Naive B cell (primary cell): Measurements from ENCODE around the gene OLFML2B. TPM values are rescaled to one million over a fixed set of nuclear protein-coding genes. Genes with fewer than 3 reads are reported as not detected.

Source experiments
- ATAC-seq, 2 donors: fragments of 150-1000 bp; cut with Tn5 transposase; 2 replicates each; pipeline ENCODE4 v1.10.0; 2021; ENCODE audit warnings: low read depth in 2 of 2, mild to moderate bottlenecking in 2 of 2, moderate library complexity in 2 of 2
- DNase-seq: peaks from one replicate; pipeline ENCODE4 v3.0.0; 2022
- H3K27ac Mint-ChIP-seq, 6 donors: one replicate each; pipeline ENCODE4 v1.8.0; 2020 to 2022; ENCODE audit warnings: mild to moderate bottlenecking in 6 of 6, mixed read lengths in 6 of 6, moderate library complexity in 5 of 6, inconsistent platforms in 2 of 6
- H3K27me3 Mint-ChIP-seq, 3 donors: one replicate each; pipeline ENCODE4 v1.8.0; 2021 to 2022; ENCODE audit warnings: mixed read lengths in 3 of 3, mild to moderate bottlenecking in 1 of 3
- H3K36me3 Mint-ChIP-seq, 2 donors: one replicate each; pipeline ENCODE4 v1.8.0; 2020 to 2022; ENCODE audit warnings: mixed read lengths in 2 of 2, inconsistent platforms in 1 of 2, mild to moderate bottlenecking in 1 of 2
- H3K4me1 Mint-ChIP-seq, 3 donors: one replicate each; pipeline ENCODE4 v1.8.0; 2020 to 2022; ENCODE audit warnings: mixed read lengths in 3 of 3, inconsistent platforms in 1 of 3, mild to moderate bottlenecking in 1 of 3, moderate library complexity in 1 of 3
- H3K4me3 Mint-ChIP-seq, 8 donors: one replicate each; pipeline ENCODE4 v1.8.0; 2020 to 2022; ENCODE audit warnings: mild to moderate bottlenecking in 8 of 8, mixed read lengths in 8 of 8, moderate library complexity in 8 of 8, inconsistent platforms in 2 of 8
- H3K9me3 Mint-ChIP-seq, 7 donors: one replicate each; pipeline ENCODE4 v1.8.0; 2020 to 2022; ENCODE audit warnings: mixed read lengths in 7 of 7, mild to moderate bottlenecking in 5 of 7, inconsistent platforms in 2 of 7, moderate library complexity in 1 of 7
- polyA plus RNA-seq, 6 donors: library from polyadenylated mRNA; unstranded; fragments of 300-500 nt; fragmentation: Illumina TruSeq; gene quantifications; one replicate each; pipeline ENCODE4 v1.2.3, GENCODE V29; 2021; ENCODE audit warnings: low read depth in 6 of 6

Gene OLFML2B
- polyA plus RNA-seq, 6 donors from 2014 or later = not detected

DNA sequence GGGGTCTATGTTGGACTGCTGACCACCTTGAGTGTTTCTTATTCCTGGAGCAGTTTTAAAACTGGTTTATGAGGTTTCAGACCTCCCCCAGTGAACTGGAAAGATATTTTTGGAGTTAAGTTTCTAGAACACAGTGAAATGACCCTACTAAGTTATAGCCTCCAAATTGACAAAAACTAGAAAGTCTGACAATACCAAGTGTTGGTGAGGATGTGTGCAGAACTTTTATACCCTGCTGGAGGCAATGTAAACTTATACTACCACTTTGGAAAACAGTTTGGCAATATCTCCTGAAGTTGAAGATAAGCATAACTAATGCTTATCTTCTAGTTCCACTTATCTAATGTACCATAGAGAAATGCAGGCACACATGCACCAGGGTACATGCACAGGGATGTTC, 10.4 kb downstream of the OLFML2B start:
- peaks cover 2 to 17% (median 8%) of the 10 kb centered on the region in 7 donors for H3K9me3 Mint-ChIP-seq
- peaks cover 0 to 12% of the 10 kb centered on the region in 2 donors for H3K36me3 Mint-ChIP-seq
- H3K27ac Mint-ChIP-seq = no peak overlapping the region

GRCh38 chr1:162011337-162012012, 12.2 kb downstream of the OLFML2B start:
- DNase-seq (no peak), ATAC-seq (no peak)
- Mint-ChIP-seq H3K36me3 (peaks cover 0 to 12% of the 10 kb centered on the region in 2 donors), H3K4me1 (no peaks in the 10 kb centered on the region), H3K4me3 (no peak overlapping the region), H3K27me3 (peaks cover 18 to 60% (median 19%) of the 10 kb centered on the region in 3 donors), H3K27ac (no peak overlapping the region), H3K9me3 (peaks cover 2 to 17% (median 8%) of the 10 kb centered on the region in 7 donors)

More for the DNA sequence above, 10.4 kb downstream of the OLFML2B start:
- Mint-ChIP-seq H3K4me1 (no peaks in the 10 kb centered on the region), H3K27me3 (peaks cover 11 to 47% (median 27%) of the 10 kb centered on the region in 3 donors), H3K4me3 (no peak overlapping the region)
- ATAC-seq (no peak), DNase-seq (no peak)

- Mint-ChIP-seq H3K9me3 (peaks cover 2 to 17% (median 8%) of the 10 kb centered on the region in 7 donors), H3K4me3 (no peak overlapping the region), H3K27ac (no peak overlapping the region), H3K4me1 (no peaks in the 10 kb centered on the region), H3K36me3 (peaks cover 0 to 12% of the 10 kb centered on the region in 2 donors), H3K27me3 (peaks cover 16 to 56% (median 20%) of the 10 kb centered on the region in 3 donors)
- no peak for ATAC-seq
- no peak for DNase-seq
Observed at GRCh38 chr1:162010175-162010506, 13.5 kb downstream of the OLFML2B start.

- Mint-ChIP-seq H3K27me3 (peaks cover 21 to 61% (median 25%) of the 10 kb centered on the region in 3 donors), H3K27ac (peak overlapping the region in 1 of 6 donors; percentile 48), H3K36me3 (peaks cover 0 to 12% of the 10 kb centered on the region in 2 donors), H3K4me3 (no peak overlapping the region), H3K9me3 (peaks cover 2 to 17% (median 8%) of the 10 kb centered on the region in 7 donors), H3K4me1 (no peaks in the 10 kb centered on the region)
- DNase-seq = no peak
- ATAC-seq = no peak
Observed at GRCh38 chr1:162009501-162010174, 14.0 kb downstream of the OLFML2B start.

DNA sequence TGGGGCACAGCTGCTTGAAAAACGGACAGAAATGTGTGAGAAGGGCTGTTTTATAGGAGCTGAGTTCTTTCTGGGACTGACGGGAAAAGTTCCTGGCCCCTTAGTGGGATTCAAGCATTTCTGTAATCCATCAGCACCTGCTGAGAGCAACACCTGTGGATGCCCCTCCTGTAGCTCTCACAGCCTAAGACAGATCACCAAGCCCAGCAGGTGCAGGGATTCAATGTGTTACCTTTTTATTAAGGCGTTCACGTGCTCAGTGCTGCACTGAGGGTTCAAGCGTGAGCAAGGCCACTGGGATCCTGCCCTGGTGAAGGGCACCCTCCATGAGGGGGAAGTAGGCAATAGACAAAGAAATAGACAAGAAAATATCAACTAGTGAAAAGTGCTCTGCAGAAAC, 14.9 kb downstream of the OLFML2B start:
- H3K4me3 Mint-ChIP-seq = no peak overlapping the region
- peaks cover 22 to 60% (median 28%) of the 10 kb centered on the region in 3 donors for H3K27me3 Mint-ChIP-seq
- H3K4me1 Mint-ChIP-seq = no peaks in the 10 kb centered on the region

DNA sequence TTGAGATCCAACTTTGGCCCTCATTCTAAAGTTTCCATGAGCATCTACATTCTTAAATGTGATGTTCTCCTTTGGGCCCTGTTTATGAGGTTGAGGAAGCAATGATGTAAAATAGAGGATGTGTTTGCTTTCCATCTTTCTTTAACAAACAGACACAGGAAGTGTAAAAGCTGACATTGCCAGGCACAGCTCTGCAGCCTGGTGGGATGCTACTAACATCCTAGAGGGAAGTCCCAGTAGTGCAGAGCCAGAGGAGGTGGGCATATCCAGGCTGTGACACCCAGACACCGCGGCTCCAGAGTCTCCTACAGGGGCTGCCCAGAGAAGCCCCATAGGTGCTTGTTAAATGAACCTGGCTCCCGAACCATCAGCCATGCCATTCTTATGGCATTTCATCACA, 16.2 kb downstream of the OLFML2B start:
- Mint-ChIP-seq H3K4me1 (peaks cover 0 to 2% (median 0%) of the 10 kb centered on the region in 3 donors), H3K9me3 (no peaks in the 10 kb centered on the region), H3K27me3 (peaks cover 21 to 57% (median 32%) of the 10 kb centered on the region in 3 donors), H3K4me3 (no peak overlapping the region), H3K27ac (no peak overlapping the region), H3K36me3 (no peaks in the 10 kb centered on the region)
- ATAC-seq (no peak), DNase-seq (no peak)

More for the DNA sequence above, 14.9 kb downstream of the OLFML2B start:
- peaks cover 0 to 4% of the 10 kb centered on the region in 2 donors for H3K36me3 Mint-ChIP-seq
- ATAC-seq = no peak
- H3K27ac Mint-ChIP-seq = no peak overlapping the region
- peaks cover 2 to 10% (median 5%) of the 10 kb centered on the region in 7 donors for H3K9me3 Mint-ChIP-seq
- no peak for DNase-seq

DNA sequence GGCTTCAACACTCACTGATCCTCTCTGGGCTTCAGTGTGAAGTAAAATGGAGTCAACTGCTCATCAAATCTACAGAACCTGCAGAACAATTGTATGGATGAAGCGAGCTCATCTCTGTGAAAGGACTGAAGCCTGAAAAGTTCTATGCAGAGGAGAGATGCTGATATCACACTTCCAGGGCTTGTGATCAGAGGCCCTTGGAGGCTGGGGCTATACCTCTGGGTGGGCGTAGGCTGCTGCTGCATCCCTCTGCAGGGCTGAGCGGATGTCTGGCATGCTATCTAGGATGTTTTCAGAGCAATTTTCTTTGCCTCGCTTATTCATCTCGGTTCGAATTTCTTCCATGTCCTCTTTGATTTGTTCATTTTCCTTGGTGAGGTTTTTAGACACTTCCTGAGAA, 17.6 kb downstream of the OLFML2B start:
- no peak overlapping the region for H3K27ac Mint-ChIP-seq
- no peak for ATAC-seq
- H3K36me3 Mint-ChIP-seq = no peaks in the 10 kb centered on the region
- DNase-seq = no peak
- peaks cover 21 to 52% (median 32%) of the 10 kb centered on the region in 3 donors for H3K27me3 Mint-ChIP-seq
- no peak overlapping the region for H3K4me3 Mint-ChIP-seq
- peaks cover 0 to 2% (median 0%) of the 10 kb centered on the region in 3 donors for H3K4me1 Mint-ChIP-seq
- H3K9me3 Mint-ChIP-seq = no peaks in the 10 kb centered on the region

GRCh38 chr1:162004441-162004950, 19.2 kb downstream of the OLFML2B start:
- H3K36me3 Mint-ChIP-seq = no peaks in the 10 kb centered on the region
- no peak for ATAC-seq
- H3K27me3 Mint-ChIP-seq = peaks cover 21 to 36% (median 28%) of the 10 kb centered on the region in 3 donors
- H3K9me3 Mint-ChIP-seq = no peaks in the 10 kb centered on the region
- H3K4me3 Mint-ChIP-seq = no peak overlapping the region
- no peak for DNase-seq
- peaks cover 0 to 2% (median 0%) of the 10 kb centered on the region in 3 donors for H3K4me1 Mint-ChIP-seq
- peak overlapping the region in 1 of 6 donors; percentile 53 for H3K27ac Mint-ChIP-seq

DNA sequence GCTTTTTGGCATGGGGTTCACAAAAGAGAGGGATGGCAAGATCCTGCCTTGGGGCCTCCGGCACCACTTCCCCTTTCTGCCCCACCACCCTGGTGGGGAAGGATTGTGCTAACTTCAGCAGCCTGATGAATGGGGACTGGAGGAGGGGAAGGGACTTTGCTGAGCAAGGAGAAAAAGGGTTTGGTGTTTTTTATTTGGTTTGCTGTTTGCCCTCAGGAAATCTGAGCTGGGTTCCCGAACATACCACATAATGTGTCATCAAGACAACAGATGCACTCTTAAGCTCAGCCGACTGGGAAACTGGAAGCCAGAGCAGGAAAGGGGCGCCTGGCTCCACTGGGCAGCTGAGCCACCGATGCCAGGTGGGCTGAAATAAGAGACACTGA, 19.8 kb downstream of the OLFML2B start:
- Mint-ChIP-seq H3K4me1 (peaks cover 0 to 2% (median 0%) of the 10 kb centered on the region in 3 donors), H3K27me3 (peaks cover 17 to 36% (median 28%) of the 10 kb centered on the region in 3 donors), H3K9me3 (no peaks in the 10 kb centered on the region), H3K27ac (peak overlapping the region in 1 of 6 donors; percentile 29), H3K36me3 (no peaks in the 10 kb centered on the region), H3K4me3 (no peak overlapping the region)
- DNase-seq = no peak
- no peak for ATAC-seq

GRCh38 chr1:162003061-162003829, 20.4 kb downstream of the OLFML2B start:
- H3K4me3 Mint-ChIP-seq = no peak overlapping the region

GRCh38 chr1:162000053-162000420, 23.6 kb downstream of the OLFML2B start:
- Mint-ChIP-seq H3K4me3 (no peak overlapping the region), H3K4me1 (peaks cover 0 to 2% (median 0%) of the 10 kb centered on the region in 3 donors), H3K27ac (no peak overlapping the region), H3K36me3 (no peaks in the 10 kb centered on the region), H3K9me3 (no peaks in the 10 kb centered on the region), H3K27me3 (peaks cover 12 to 34% (median 20%) of the 10 kb centered on the region in 3 donors)
- DNase-seq (no peak), ATAC-seq (no peak)

More at GRCh38 chr1:162003061-162003829, 20.4 kb downstream of the OLFML2B start:
- no peak for DNase-seq
- ATAC-seq = no peak
- peaks cover 15 to 36% (median 28%) of the 10 kb centered on the region in 3 donors for H3K27me3 Mint-ChIP-seq
- peak overlapping the region in 1 of 6 donors; percentile 61 for H3K27ac Mint-ChIP-seq
- no peaks in the 10 kb centered on the region for H3K36me3 Mint-ChIP-seq
- no peaks in the 10 kb centered on the region for H3K9me3 Mint-ChIP-seq
- peaks cover 0 to 2% (median 0%) of the 10 kb centered on the region in 3 donors for H3K4me1 Mint-ChIP-seq

- no peak for ATAC-seq
- peaks cover 6 to 28% (median 15%) of the 10 kb centered on the region in 3 donors for H3K27me3 Mint-ChIP-seq
- H3K27ac Mint-ChIP-seq = no peak overlapping the region
- H3K9me3 Mint-ChIP-seq = no peaks in the 10 kb centered on the region
- no peak for DNase-seq
- no peaks in the 10 kb centered on the region for H3K36me3 Mint-ChIP-seq
- H3K4me1 Mint-ChIP-seq = peaks cover 0 to 2% (median 0%) of the 10 kb centered on the region in 3 donors
- no peak overlapping the region for H3K4me3 Mint-ChIP-seq
Observed at GRCh38 chr1:161999301-162000052, 24.2 kb downstream of the OLFML2B start.
